HCT116 (cell line): Measurements from ENCODE around the gene MDH1. TPM values are rescaled to one million over a fixed set of nuclear protein-coding genes. Genes with fewer than 3 reads are reported as not detected.
A peak's percentile ranks its signal among the peaks of the same experiment; 100 is the strongest.

ENCODE experiments used
- ATAC-seq: fragments of 200-7000 bp; cut with Tn5 transposase; 2 replicates; pipeline ENCODE4 v1.9.1; 2020; ENCODE audit warnings: mild to moderate bottlenecking, moderate library complexity
- BruUV-seq: library from RNA; stranded (reverse); fragments of 400-500 nt; replicated peaks from 2 replicates; lab custom pipeline; 2021; lab: Mats Ljungman, UMichigan
- CTCF ChIA-PET: fragments of 300-600 bp; sonication (Branson Sonifier 250); formaldehyde crosslinking; loops from one replicate; lab custom pipeline; 2021; ENCODE audit warnings: antibody characterized with exemption; lab: Charles Lee
- POLR2A ChIA-PET: fragments of 300-600, 350-600 bp; sonication (Branson Sonifier 250); formaldehyde crosslinking; loops from one replicate; lab custom pipeline; 2021; ENCODE audit warnings: antibody characterized with exemption; lab: Charles Lee
- RAD21 ChIA-PET, 2 experiments: fragments of 300-600 bp; sonication (Branson Sonifier 250); formaldehyde crosslinking; loops; one replicate each; lab custom pipeline; 2023; ENCODE audit warnings: low total read pairs in 2 of 2; ENCODE audit not compliant: uncharacterized antibody in 2 of 2, unreplicated experiment in 2 of 2, low non-redundant PET in 1 of 2; lab: Charles Lee
- DNase-seq: peaks from one replicate; pipeline ENCODE4 v3.0.0-alpha.2; 2010; ENCODE audit warnings: low read depth, low spot score
- H2AFZ ChIP-seq: fragments of 200-600 bp; shearing (Covaris generic), sonication (generic); 2 replicates; pipeline ENCODE4 v1.6.1; 2017; ENCODE audit warnings: low read depth, mixed run types, mixed read lengths, antibody characterized with exemption, low read length; ENCODE audit not compliant: poor library complexity, severe bottlenecking
- H3K27ac ChIP-seq: 2 replicates; pipeline ENCODE4 v1.5.1; 2012; ENCODE audit warnings: low read depth, low read length
- H3K27me3 ChIP-seq: fragments of 200-600 bp; sonication (generic); 2 replicates; pipeline ENCODE4 v1.6.1; 2016; ENCODE audit warnings: mixed run types, low read length, mixed read lengths; ENCODE audit not compliant: insufficient read depth
- H3K36me3 ChIP-seq, 2 experiments: fragments of 200-500 bp in 1 of 2; fragments of 200-600 bp in 1 of 2; sonication (Bioruptor generic) in 1 of 2; sonication (generic) in 1 of 2; 2 replicates each; pipeline versions ENCODE4 v1.5.1 to v1.6.1; 2014 to 2016; ENCODE audit warnings: low read length in 2 of 2, inconsistent platforms in 1 of 2, mixed read lengths in 1 of 2, mixed run types in 1 of 2; ENCODE audit not compliant: insufficient read depth in 2 of 2, control insufficient read depth in 1 of 2
- H3K4me1 ChIP-seq, 2 experiments: fragments of 200-600 bp in 1 of 2; sonication (generic) in 1 of 2; 2 replicates each; pipeline versions ENCODE4 v1.5.1 to v1.6.1; 2012 to 2017; ENCODE audit warnings: low read length in 2 of 2, inconsistent platforms in 1 of 2, mild to moderate bottlenecking in 1 of 2, mixed read lengths in 1 of 2, mixed run types in 1 of 2, moderate library complexity in 1 of 2; ENCODE audit not compliant: insufficient read depth in 2 of 2, control insufficient read depth in 1 of 2
- H3K4me2 ChIP-seq: fragments of 200-600 bp; sonication (generic); 2 replicates; pipeline ENCODE4 v1.6.1; 2017; ENCODE audit warnings: mixed run types, low read length, mixed read lengths
- H3K4me3 ChIP-seq, 2 experiments: fragments of 200-600 bp in 1 of 2; sonication (generic) in 1 of 2; replicated peaks in 1 of 2; 2 replicates each; pipeline ENCODE4 v1.5.1; 2011 to 2016; ENCODE audit warnings: low read length in 2 of 2, control low read depth in 1 of 2, low read depth in 1 of 2, mild to moderate bottlenecking in 1 of 2, mixed read lengths in 1 of 2, mixed run types in 1 of 2
- H3K79me2 ChIP-seq: fragments of 200-600 bp; sonication (generic); 2 replicates; pipeline ENCODE4 v1.6.1; 2017; ENCODE audit warnings: mild to moderate bottlenecking, mixed run types, low read length, moderate library complexity, mixed read lengths; ENCODE audit not compliant: insufficient read depth
- H3K9ac ChIP-seq: fragments of 200-600 bp; sonication (generic); 2 replicates; pipeline ENCODE4 v1.6.1; 2016; ENCODE audit warnings: low read length, mixed read lengths
- H3K9me2 ChIP-seq: fragments of 200-600 bp; sonication (generic), shearing (Covaris generic); 2 replicates; pipeline ENCODE4 v1.6.1; 2017; ENCODE audit warnings: mixed run types, mild to moderate bottlenecking, moderate library complexity; ENCODE audit not compliant: insufficient read depth
- H3K9me3 ChIP-seq, 2 experiments: fragments of 200-500 bp in 1 of 2; fragments of 200-600 bp in 1 of 2; sonication (Bioruptor generic) in 1 of 2; sonication (generic) in 1 of 2; 2 replicates each; pipeline ENCODE4 v1.6.1; 2014 to 2017; ENCODE audit warnings: low read length in 2 of 2, mixed read lengths in 2 of 2, inconsistent platforms in 1 of 2, low read depth in 1 of 2, mild to moderate bottlenecking in 1 of 2, mixed run types in 1 of 2, moderate library complexity in 1 of 2; ENCODE audit not compliant: control insufficient read depth in 1 of 2, insufficient read depth in 1 of 2
- H4K20me1 ChIP-seq: fragments of 200-600 bp; sonication (generic), shearing (Covaris generic); 2 replicates; pipeline ENCODE4 v1.6.1; 2017; ENCODE audit warnings: mixed run types, mild to moderate bottlenecking, moderate library complexity; ENCODE audit not compliant: insufficient read depth
- CBX3 ChIP-seq: IDR thresholded peaks from 2 replicates; pipeline ENCODE4 v1.6.1; 2012; ENCODE audit warnings: low read depth
- FOSL1 ChIP-seq: IDR thresholded peaks from 2 replicates; pipeline ENCODE4 v1.6.1; 2012; ENCODE audit warnings: low read depth
- JUND ChIP-seq: IDR thresholded peaks from 2 replicates; pipeline ENCODE4 v1.6.1; 2012
- POLR2AphosphoS5 ChIP-seq: IDR thresholded peaks from 2 replicates; pipeline ENCODE4 v1.6.1; 2011; ENCODE audit warnings: mild to moderate bottlenecking, low read depth, low read length, moderate library complexity
- RAD21 ChIP-seq: IDR thresholded peaks from 2 replicates; pipeline ENCODE4 v1.6.1; 2012; ENCODE audit warnings: low read depth, mild to moderate bottlenecking
- TCF7L2 ChIP-seq: IDR thresholded peaks from 2 replicates; pipeline ENCODE4 v1.7.0; 2011; ENCODE audit warnings: borderline replicate concordance, inconsistent platforms; ENCODE audit not compliant: insufficient read depth, insufficient read length; ENCODE audit errors: extremely low read depth
- intact Hi-C: fragments of 100-400 bp; cut with micrococcal nuclease; formaldehyde crosslinking; loops from 2 replicates; pipeline ENCODE4 v1.10.0; 2022
- total RNA-seq: library from RNA; stranded (reverse); gene quantifications from one replicate; pipeline ENCODE4 v1.2.1, GENCODE V29; 2021; ENCODE audit not compliant: unreplicated experiment
- TF ChIP-seq, protein P1 (sequence below): IDR thresholded peaks from 2 replicates; pipeline ENCODE4 v1.6.1; 2011; ENCODE audit warnings: mild to moderate bottlenecking, low read length, moderate library complexity; ENCODE audit not compliant: insufficient replicate concordance; ENCODE audit errors: extremely low read depth
- TF ChIP-seq, protein P2 (sequence below): IDR thresholded peaks from 2 replicates; pipeline ENCODE4 v1.6.1; 2012; ENCODE audit warnings: low read depth
- TF ChIP-seq, protein P3 (sequence below): IDR thresholded peaks from 2 replicates; pipeline ENCODE4 v1.6.1; 2012
- TF ChIP-seq, protein P4 (sequence below), 3 experiments: fragments of 200-600 bp in 1 of 3; sonication (generic) in 1 of 3; IDR thresholded peaks in 2 of 3; conservative IDR thresholded peaks in 1 of 3; 2 replicates each; pipeline ENCODE4 v1.5.1; 2012 to 2017; ENCODE audit warnings: low read depth in 2 of 3, low read length in 2 of 3, antibody characterized with exemption in 1 of 3, borderline replicate concordance in 1 of 3, control low read depth in 1 of 3, mild to moderate bottlenecking in 1 of 3, mixed read lengths in 1 of 3, mixed run types in 1 of 3, moderate library complexity in 1 of 3; ENCODE audit not compliant: insufficient read depth in 1 of 3

The MDH1 gene
- total RNA-seq, 1 experiment from 2014 or later, result 192 TPM

DNA sequence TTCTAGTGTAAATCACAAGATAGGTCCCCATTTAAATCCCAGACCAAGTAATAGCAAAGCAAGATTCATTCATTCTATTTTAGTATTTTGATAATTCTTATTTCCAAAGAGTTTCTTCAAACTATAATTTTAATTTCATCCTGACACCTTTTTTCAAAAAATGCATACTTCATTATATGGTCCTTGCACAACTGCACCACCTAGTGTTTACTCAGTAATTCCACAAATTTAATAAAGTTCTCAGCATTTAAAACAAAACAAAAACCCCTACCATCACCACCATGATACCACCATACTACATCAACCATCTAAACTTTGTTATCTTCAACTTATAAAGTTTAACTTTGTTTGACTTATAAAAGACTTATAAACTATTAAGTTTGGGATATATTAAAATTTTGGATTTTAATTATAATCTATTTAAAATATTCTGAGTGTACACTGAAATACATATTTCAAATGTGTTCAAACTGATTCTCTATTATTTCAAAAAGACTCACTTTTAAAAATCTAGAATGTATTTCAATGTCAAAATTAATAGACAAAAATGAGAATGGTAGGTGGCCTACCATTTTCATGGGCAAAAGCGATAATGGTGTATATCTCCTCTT, 44.6 kb upstream of the MDH1 start:
- no peak overlapping the region for H3K9ac ChIP-seq
- H3K9me3 ChIP-seq, result no peaks in the 10 kb centered on the region
- H3K4me2 ChIP-seq, result no peak overlapping the region
- no TSS peak for BruUV-seq
- H3K4me3 ChIP-seq, result no peak overlapping the region
- H3K9me2 ChIP-seq, result no peaks in the 10 kb centered on the region
- H4K20me1 ChIP-seq, result no peaks in the 10 kb centered on the region
- no peaks in the 10 kb centered on the region for H3K36me3 ChIP-seq
- POLR2A ChIA-PET, result no interaction called here
- H3K27ac ChIP-seq, result no peak overlapping the region
- intact Hi-C loops, result loop anchor here (2.0 kb wide), 1 partner anchor 757 kb away; no protein-coding TSS in a partner anchor
- H3K79me2 ChIP-seq, result no peaks in the 10 kb centered on the region
- TF ChIP-seq, protein P1, sequence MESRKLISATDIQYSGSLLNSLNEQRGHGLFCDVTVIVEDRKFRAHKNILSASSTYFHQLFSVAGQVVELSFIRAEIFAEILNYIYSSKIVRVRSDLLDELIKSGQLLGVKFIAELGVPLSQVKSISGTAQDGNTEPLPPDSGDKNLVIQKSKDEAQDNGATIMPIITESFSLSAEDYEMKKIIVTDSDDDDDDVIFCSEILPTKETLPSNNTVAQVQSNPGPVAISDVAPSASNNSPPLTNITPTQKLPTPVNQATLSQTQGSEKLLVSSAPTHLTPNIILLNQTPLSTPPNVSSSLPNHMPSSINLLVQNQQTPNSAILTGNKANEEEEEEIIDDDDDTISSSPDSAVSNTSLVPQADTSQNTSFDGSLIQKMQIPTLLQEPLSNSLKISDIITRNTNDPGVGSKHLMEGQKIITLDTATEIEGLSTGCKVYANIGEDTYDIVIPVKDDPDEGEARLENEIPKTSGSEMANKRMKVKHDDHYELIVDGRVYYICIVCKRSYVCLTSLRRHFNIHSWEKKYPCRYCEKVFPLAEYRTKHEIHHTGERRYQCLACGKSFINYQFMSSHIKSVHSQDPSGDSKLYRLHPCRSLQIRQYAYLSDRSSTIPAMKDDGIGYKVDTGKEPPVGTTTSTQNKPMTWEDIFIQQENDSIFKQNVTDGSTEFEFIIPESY, result no peak
- TF ChIP-seq, protein P2, sequence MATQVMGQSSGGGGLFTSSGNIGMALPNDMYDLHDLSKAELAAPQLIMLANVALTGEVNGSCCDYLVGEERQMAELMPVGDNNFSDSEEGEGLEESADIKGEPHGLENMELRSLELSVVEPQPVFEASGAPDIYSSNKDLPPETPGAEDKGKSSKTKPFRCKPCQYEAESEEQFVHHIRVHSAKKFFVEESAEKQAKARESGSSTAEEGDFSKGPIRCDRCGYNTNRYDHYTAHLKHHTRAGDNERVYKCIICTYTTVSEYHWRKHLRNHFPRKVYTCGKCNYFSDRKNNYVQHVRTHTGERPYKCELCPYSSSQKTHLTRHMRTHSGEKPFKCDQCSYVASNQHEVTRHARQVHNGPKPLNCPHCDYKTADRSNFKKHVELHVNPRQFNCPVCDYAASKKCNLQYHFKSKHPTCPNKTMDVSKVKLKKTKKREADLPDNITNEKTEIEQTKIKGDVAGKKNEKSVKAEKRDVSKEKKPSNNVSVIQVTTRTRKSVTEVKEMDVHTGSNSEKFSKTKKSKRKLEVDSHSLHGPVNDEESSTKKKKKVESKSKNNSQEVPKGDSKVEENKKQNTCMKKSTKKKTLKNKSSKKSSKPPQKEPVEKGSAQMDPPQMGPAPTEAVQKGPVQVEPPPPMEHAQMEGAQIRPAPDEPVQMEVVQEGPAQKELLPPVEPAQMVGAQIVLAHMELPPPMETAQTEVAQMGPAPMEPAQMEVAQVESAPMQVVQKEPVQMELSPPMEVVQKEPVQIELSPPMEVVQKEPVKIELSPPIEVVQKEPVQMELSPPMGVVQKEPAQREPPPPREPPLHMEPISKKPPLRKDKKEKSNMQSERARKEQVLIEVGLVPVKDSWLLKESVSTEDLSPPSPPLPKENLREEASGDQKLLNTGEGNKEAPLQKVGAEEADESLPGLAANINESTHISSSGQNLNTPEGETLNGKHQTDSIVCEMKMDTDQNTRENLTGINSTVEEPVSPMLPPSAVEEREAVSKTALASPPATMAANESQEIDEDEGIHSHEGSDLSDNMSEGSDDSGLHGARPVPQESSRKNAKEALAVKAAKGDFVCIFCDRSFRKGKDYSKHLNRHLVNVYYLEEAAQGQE, result no peak
- TF ChIP-seq JUND, result no peak
- peak; percentile 56 for TF ChIP-seq RAD21
- TF ChIP-seq CBX3, result no peak
- no peak for TF ChIP-seq POLR2AphosphoS5
- TF ChIP-seq FOSL1, result no peak
- TF ChIP-seq TCF7L2, result no peak
- TF ChIP-seq, protein P3, sequence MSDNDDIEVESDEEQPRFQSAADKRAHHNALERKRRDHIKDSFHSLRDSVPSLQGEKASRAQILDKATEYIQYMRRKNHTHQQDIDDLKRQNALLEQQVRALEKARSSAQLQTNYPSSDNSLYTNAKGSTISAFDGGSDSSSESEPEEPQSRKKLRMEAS, result no peak
- TF ChIP-seq, protein P4, sequence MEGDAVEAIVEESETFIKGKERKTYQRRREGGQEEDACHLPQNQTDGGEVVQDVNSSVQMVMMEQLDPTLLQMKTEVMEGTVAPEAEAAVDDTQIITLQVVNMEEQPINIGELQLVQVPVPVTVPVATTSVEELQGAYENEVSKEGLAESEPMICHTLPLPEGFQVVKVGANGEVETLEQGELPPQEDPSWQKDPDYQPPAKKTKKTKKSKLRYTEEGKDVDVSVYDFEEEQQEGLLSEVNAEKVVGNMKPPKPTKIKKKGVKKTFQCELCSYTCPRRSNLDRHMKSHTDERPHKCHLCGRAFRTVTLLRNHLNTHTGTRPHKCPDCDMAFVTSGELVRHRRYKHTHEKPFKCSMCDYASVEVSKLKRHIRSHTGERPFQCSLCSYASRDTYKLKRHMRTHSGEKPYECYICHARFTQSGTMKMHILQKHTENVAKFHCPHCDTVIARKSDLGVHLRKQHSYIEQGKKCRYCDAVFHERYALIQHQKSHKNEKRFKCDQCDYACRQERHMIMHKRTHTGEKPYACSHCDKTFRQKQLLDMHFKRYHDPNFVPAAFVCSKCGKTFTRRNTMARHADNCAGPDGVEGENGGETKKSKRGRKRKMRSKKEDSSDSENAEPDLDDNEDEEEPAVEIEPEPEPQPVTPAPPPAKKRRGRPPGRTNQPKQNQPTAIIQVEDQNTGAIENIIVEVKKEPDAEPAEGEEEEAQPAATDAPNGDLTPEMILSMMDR (IDR thresholded peaks at IDR 0.05 in 2 of 3, conservative IDR thresholded peaks at IDR 0.05 in 1 of 3; ENCODE audit: borderline replicate concordance in 1 of 3, insufficient read depth in 1 of 3, low read depth in 2 of 3, low read length in 2 of 3), result peak; percentile 24 to 73 (median 57); a peak in 5 of 6 replicates
- DNase-seq (no peak), ATAC-seq (no peak)
- no peaks in the 10 kb centered on the region for H3K27me3 ChIP-seq
- H3K4me1 ChIP-seq, result peaks cover 0 to 4% of the 10 kb centered on the region in 2 experiments; a peak in 1 of 4 replicates
- CTCF ChIA-PET, result interaction anchor here (0.6 to 1.0 kb wide), 8 partner anchors 9 to 465 kb away, joined by 3 to 6 read pairs (median 3); no protein-coding TSS in a partner anchor
- RAD21 ChIA-PET, result no interaction called here
- H2AFZ ChIP-seq, result peak overlapping the region; percentile 18
